GM21576 (cell line): Measurements from ENCODE around the gene LIMCH1.

Experiments
- ATAC-seq: cut with Tn5 transposase; IDR thresholded peaks from one replicate; pipeline ENCODE4 v1.9.1; 2021; ENCODE audit warnings: mild to moderate bottlenecking, moderate library complexity; ENCODE audit not compliant: unreplicated experiment

LIMCH1 gene

DNA sequence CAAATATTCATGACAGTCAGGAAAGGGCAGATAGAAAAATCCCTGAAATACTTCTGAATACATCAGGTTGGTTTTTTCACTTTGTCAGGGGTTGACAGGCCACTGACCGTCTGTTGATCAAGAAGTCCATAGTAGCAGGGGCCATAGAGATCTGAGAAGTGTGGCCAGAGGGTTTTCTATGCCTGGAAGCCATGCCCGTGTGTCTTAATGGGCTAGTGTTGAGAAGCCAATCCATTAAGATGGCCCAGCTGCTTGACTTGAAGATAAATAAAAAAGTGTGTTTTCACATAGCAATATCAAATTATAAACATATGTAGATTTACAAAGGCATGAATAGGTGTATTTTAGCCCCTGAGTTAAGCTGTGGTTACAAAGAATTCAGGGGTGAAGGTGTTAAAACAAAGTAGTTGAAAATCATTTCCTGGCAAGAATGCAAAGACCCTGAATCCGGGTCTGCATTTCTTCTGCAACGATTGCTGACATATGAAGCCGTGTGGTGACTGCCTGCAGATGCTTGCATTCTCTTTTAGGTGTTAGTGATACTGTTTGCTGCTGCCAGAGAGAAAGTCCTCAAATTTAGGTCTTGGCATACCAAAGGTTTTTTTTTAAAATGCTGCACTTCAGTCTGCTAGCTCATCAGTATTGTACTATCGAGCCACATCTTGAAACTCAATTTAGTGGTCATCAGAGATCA, 9.3 kb upstream of the LIMCH1 start:
- no peak for ATAC-seq

DNA sequence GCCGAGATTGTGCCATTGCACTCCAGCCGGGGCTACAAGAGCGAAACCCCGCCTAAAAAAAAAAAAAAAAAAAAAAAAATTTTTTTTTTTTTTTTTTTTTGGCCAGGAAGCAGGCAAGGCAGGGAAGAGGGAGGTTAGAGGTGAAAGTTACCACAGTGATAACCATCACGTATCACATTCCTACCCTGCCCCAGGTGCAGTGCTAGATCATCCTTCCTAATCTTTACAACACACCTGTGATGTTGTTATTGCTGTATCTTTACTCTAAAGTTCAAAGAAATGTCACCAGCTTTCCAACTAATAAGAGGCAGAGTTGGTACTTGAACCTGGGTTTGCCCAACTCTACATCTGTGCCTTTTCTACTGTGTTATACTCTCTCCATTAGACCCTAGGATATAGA, 7.2 kb upstream of the LIMCH1 start:
- ATAC-seq, result no peak

DNA sequence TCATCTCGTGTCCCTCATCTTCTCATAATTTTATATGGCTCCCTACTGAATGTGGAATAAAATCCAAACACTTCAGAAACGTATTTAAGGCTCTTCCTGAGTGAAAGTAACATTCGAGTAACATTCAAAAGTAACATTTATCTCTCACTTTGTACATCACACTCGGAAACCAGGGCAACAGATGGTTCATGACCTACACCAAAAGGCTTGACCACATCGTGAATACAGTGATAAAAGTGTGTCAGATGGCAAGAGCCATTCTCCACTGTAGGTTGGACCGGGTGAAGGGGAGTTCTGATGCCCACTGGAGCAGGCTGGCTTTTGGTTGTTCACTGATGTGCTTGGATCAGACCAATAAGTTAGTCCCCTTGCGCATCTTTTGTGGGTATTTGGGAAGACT, 5.6 kb upstream of the LIMCH1 start:
- ATAC-seq, result no peak

DNA sequence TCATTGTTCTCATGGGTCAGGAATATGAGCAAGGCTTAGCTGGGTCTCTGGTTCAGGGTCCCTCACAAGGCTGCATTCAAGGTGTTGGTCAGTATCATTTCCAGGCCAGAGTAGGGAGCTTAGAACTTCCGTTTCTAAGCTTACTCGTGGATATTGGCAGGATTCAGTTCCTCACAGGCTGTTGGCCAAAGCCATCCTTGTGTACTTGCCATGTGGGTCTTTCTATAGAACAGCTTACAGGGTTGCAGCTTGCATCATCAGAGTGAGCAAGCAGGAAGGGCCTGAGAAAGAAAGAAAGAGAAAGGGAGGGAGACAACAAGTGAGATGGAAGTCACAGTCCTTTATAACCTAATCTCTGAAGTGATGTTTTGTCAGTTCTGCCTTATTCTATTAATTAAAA, 5.1 kb upstream of the LIMCH1 start:
- no peak for ATAC-seq

DNA sequence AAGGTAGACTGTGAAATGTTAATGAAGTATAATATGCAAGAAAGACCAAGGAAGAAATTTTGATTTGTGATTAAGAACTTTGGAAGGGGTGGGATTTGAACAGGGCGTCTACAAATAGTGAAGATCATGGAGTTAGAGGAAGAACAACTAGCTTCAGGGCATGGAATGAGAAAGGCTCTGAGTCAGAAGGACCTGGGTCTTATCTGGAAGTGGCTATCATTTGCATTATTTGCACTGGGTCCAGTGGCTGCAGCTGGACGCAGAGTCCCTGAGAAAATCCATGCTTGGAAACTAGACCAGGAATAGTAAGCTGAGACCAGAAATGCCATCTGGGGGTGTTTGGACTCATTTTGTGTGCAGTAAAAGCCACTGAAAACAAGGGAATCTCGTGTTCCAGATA, 4.3 kb upstream of the LIMCH1 start:
- ATAC-seq, result no peak

DNA sequence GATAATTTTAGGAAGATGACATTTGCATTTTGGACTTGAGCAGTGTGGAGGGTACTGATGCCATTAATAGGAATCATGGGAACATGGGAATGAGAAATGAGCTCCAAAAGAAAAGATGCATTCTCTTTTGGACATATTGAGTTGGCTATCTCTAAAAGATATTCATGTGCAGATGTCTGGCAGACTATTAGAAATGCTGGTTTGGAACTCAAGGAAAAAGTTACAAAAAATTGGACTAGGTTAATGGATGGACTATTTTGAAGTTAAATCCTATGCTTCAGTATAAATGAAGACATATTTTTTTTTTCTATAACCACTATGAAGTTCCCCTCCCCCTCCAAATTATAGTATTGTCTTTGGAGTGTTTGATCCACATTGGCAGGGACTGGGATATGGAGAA, 3.6 kb upstream of the LIMCH1 start:
- ATAC-seq, result no peak

DNA sequence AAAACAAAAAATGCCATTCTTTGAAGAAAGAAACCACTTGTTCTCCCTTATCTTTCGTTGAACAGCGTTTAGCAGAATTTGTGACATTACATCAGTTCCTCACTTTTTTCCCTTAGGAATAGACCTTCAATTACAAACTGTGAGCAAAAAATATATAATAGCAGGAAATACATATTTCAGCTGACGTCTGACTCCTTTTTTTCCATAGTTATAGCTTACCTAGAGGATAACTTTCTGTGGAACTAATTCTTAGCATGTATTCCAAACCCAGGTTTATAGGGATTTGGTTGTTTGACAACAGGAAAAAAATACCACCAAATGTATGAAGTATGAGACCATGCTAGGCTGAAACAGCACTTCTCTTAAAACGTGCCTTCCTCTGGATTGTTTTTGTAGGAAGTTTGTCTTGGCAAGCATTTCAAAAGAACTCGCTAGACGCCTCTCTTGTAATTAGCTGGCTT, 2.0 kb upstream of the LIMCH1 start:
- ATAC-seq, result no peak

DNA sequence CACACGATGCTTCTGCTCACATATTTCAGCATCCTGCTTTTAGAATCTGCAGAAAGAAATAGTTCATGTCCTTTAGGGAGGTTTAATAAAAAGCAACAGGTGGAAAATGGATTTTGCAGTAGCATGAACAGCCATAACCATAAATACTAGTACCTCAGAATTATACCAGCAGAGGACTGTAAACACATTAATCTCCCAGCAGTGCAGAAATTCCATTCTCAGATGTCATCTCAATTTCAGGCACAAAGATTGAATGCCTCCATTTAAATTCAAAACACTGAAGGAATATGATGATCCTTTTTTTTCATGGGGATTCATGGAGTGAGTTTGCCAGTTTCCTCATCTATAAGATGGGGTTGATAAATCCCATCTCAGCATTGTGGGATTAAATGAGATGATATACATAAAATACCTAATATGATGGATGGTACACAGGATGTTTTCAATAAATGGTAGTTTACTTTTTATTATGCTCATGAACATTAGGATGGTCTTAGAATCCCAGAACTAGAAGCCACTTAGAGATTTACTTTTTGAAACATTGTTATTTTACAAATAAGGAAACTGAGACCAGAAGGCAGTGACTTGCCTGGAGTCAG, 566 bp upstream of the LIMCH1 start:
- no peak for ATAC-seq

DNA sequence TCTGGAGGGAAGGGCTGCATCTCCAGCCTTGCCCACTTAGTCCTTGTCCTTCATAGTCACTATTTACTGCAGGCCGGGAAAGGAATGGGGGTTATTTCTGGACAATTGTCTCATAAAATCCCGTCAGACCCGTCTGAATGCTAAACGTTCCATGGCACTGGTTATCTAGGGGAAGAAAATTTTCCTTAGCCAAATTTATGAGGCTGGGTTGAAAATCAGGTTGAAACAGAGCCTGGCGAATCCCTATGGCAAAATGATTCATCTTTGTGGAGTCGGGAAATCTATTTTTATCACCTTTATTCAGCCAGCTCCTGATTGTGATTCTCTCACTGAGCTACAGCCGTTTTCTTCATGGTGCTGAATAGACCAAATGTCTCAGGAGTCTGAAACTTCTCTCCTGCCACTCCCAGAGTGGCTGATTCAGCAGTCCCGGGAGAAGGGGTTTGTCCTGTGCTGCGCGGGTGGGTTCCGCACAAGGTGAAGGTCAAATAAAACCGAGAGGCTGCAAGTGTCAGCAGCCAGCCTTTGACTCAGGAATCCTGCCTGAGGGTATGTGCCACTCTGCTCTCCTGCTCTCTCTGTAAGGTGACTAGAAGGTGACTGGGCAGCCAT, 1.0 kb downstream of the LIMCH1 start:
- ATAC-seq, result no peak

DNA sequence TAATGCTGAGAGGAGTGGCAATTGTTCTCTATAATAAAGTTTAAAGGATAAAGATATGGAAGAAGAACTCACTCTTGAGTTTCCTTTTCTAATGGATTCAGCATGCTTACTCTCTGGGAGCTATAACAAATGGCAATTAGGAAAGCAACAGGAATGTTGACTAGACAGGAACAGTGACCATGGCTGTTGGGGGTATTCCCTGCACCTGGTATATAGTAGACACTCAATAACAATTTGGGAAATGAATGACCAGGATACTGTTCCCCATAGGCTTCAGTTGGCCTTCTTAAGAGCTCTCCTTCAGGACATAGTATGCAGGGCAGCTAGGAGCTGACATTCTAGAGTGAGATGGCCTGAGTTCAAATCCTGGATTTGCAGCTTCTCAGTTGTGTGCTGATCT, 1.8 kb downstream of the LIMCH1 start:
- no peak for ATAC-seq

DNA sequence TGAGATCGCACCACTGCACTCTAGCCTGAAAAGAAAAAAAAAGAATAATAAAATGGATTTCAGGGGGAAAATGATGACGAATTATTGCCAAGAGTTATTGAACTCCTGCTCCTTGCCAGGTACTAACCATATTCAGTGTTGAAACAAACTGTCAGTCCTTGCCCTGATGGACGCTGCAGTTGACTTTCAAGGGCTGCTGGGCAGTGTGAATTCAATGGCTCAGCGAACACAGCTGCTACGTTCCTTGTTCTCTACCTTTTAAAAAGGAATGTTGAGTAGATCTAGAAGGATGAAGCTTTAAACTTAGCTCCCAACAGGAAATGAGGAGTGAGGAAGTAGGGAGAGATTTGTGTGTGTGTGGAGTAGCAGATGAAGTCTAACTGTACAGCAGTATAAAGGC, 2.7 kb downstream of the LIMCH1 start:
- no peak for ATAC-seq

DNA sequence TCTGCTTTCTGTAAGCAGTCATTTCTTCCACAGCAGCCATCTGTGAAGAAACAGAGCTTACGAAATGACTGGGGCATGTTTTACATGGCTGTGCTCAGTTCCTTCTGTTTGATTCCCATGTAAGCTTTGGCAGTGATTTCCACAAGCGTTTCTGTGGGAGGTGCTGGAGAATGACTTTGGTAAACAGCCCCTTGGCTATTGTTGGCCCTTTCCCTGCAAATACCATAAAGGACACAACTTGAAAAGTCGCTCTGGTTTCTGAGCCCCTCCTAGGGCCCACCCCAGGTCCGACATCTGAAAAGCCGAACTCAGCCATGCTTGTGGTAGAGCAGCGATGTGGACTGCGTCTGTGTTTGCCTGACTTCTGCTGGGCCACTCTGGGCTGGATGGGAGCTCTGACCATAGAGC, 3.7 kb downstream of the LIMCH1 start:
- ATAC-seq, result no peak

DNA sequence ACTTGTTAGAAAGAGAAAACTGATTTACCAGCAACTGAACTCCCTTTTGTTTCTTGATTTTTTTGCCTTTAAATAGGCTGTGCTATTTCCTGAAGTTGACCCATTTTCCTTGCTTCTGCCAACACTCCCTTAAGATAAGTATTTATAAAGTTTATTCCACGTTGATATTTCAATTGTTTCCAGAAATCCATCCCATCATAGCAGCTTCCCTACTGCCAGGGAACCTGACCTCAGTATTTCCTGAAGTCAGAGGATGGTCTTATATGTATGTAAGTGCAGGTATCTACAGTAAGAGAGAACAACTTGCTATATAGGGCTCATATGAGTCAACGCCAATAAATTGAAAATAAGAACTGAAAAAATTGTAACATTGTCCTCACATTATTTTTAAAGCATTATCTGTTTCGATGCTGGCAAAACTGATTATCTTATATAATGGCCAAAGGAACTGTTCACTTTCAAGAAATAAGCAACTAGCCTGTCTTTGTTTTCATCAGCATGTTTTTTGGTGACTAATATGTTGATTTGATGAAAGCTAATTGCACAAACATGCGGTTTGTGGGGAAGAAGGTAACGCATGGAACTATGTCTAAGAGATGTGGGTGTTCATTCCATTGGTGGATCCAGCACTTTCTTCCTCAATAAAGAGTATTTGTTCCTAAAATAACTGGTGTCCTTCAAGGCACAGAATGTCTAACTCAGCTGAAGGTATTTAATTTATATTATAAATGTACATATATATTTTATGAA, 4.7 kb downstream of the LIMCH1 start:
- no peak for ATAC-seq

DNA sequence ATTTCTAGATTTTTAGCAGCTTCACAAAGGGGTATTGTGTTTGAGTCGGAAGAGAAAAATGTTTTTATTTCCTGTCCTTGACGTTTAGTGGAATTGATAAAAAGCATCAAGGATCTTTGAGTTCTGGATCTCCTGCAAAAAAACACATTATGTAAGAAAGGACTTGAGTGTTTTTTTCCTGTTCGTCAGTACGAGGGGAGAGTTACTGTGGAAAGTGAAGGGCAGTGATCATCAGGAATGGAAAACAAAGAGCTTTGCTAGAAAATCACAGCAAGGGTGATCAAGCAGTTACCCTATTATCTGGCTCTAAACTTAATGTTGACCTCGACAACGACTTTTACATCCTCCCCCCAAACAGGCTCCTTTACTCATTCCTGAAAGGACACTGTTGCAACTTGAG, 7.3 kb downstream of the LIMCH1 start:
- ATAC-seq, result no peak

DNA sequence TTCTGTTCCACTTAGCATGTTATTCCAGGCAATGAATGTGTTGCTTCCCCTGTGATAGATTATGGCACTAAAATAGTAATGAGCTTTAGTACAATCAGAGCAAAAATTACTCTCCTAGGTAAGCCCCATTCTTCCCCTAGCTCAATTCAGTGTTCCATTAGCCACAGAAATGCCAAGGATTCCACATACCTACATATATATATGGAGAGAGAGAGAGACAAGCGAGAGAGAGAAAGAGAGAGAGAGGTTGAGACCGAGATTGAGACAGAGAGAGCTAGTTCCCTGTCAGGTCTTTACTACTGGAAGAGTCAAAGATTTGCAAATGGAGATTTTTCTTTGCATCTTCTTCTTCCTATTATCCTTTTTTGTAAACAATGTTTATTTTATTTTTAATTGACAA, 8.7 kb downstream of the LIMCH1 start:
- ATAC-seq, result no peak

DNA sequence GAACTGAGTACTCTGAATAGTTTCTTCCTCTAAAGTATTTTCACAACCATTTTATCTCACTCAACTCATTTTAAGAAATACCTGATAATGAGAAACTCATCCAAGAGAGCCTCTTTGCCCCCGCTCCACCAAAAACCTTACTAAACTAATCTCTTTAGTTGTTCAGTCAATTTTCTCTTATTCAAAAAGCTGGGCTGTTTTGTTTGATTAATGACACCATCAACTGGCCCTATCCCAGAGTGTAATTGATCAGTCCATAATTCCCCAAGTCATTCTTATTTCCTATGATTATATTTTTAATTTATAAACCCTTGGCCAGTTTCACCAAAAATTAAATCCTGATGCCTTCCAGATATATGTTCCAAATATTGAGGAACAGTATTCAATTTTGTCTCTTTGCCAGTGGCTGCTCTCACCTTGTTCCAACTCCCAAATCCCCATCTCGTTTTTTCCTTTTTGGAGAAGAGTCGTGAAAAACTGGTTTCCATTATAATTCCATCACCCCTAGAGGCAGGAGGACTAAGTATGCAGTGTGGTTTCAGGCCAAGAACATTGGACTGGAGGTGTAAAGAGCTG, 10.4 kb downstream of the LIMCH1 start:
- ATAC-seq, result no peak

DNA sequence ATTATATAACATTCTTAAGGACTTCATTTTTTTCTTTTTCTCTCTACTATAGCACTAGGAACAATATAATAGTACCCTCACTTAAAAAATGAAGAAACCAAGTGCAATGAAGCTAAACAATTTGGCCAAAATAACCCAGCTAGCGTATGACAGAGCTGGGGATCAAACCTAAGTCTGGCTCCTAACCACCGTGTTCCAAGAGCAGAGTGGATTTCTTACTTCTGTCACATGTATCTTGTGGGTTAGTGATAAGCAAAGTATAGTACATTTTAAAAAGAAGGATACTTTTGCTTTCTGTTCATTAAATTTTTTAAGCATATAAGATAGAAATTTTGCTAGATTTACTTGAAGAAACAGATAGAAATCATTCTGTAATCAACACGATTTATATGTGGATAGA, 11.5 kb downstream of the LIMCH1 start:
- no peak for ATAC-seq

DNA sequence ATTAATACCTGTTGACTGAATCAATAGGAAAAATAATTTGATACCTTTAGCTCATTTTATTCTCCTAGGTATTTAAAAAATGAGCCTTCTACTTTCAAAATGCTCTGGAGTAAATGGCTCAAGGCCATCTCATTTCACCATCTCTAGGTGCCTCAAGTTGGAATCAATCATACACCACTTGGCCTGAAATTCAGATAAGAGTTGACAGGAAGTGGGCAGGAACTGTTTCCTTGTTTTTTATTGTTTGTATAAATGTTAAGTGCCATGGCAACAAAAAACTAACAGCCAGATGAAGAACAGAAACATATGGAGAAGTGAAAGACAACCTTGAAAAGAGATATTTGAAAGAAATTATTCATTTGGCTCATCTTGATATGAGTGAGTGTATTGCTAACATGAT, 12.4 kb downstream of the LIMCH1 start:
- ATAC-seq, result no peak

DNA sequence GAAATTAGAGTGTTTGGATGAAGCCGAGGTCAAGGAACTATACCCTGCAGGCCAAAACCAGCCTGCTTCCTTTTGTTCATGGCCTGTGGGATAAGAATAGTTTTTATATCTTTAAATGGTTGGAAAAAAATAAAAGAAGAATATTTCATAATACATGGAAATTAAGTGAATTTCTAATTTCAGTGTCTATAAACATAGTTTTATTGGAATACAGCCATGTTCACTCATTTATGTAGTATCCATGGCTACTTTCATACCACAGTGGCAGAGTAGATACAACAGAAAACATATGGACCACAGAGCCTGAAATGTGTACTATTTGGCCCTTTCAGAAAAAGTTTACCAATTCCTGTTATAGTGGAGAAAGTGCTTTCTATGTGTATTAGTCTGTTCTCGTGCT, 13.6 kb downstream of the LIMCH1 start:
- no peak for ATAC-seq

DNA sequence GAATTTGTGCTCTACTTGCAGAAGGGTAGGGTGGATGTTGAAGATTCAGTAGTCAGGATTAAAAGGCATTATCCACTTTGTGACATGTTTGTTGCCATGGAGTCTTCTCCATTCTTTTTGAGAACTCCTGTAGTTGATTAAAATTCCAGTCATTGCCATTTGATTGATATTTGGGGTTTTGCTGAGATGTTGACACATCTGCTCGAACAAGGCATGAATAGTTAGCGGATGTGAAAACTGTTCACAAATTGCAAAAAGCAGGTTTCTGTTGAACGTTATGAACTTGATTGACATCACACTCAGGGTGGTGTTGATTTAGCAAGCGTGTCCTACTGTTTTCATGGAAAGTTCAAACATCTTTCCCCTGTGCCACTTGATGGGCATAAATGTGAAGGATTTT, 16.9 kb downstream of the LIMCH1 start:
- ATAC-seq, result no peak

DNA sequence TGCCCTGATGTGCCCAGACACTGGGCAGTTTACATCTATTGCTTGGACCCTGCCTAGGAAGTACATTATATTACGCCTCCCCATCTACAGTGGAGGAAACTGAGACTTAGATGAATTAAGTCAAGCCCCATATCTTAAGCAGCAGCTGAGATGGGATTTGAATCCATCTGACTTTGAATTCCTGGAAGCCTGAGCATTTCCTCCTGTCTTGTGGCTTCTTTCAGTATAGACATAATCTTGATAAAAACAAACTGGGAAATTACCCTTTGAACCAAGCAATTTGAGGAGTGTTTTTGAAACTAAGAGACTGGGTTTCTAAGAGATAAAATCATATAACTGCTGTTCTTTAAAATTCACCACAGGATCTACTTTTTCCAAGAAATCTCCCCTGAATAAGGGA, 18.6 kb downstream of the LIMCH1 start:
- no peak for ATAC-seq
